Spinal cord (tissue), 10 donors: ENCODE results near the gene SMARCE1. TPM values are rescaled to one million over a fixed set of nuclear protein-coding genes. Genes with fewer than 3 reads are reported as not detected.

ENCODE experiments used
- DNase-seq, 6 donors: peaks; one replicate each; pipeline versions ENCODE4 v3.0.0 to v3.0.0-alpha.2; 2013 to 2015; ENCODE audit warnings: low spot score in 6 of 6, low read depth in 4 of 6
- H3K27ac ChIP-seq: one replicate; pipeline ENCODE4 v1.5.1; 2013; ENCODE audit warnings: low read depth, low read length, control low read depth
- H3K27me3 ChIP-seq: one replicate; pipeline ENCODE4 v1.6.1; 2013; ENCODE audit warnings: low read length; ENCODE audit not compliant: control insufficient read depth, insufficient read depth
- H3K36me3 ChIP-seq: one replicate; pipeline ENCODE4 v1.6.1; 2013; ENCODE audit warnings: low read length; ENCODE audit not compliant: control insufficient read depth, insufficient read depth
- H3K4me1 ChIP-seq: one replicate; pipeline ENCODE4 v1.6.1; 2013; ENCODE audit warnings: low read length; ENCODE audit not compliant: control insufficient read depth, insufficient read depth
- H3K4me3 ChIP-seq: one replicate; pipeline ENCODE4 v1.5.1; 2013; ENCODE audit warnings: low read depth, low read length, control low read depth
- H3K9me3 ChIP-seq: one replicate; pipeline ENCODE4 v1.6.1; 2013; ENCODE audit warnings: low read length; ENCODE audit not compliant: control insufficient read depth, insufficient read depth
- WGBS: methylation state at CpG from one replicate; pipeline ENCODE4 v1.1.5; 2013; ENCODE audit warnings: missing lambda C conversion rate; ENCODE audit not compliant: insufficient coverage; 5-methylcytosine and 5-hydroxymethylcytosine counted together
- long read RNA-seq, 4 donors: transcript quantifications; one replicate each; lab custom pipeline, GENCODE V29; 2026
- polyA plus RNA-seq, 2 donors: library from polyadenylated mRNA; unstranded; fragments of 120-200 nt; gene quantifications; one replicate each; pipeline ENCODE4 v1.2.1, GENCODE V29; 2013; ENCODE audit not compliant: insufficient read length in 2 of 2
- total RNA-seq, 2 donors: library from RNA; depleted of rRNA in 1 of 2; stranded (reverse); fragments of 120-200 nt in 1 of 2; fragments of >200 nt in 1 of 2; gene quantifications; one replicate each; pipeline versions ENCODE4 v1.2.3 to v1.2.4, GENCODE V29; 2013 to 2014
- donor health status: healthy.

The SMARCE1 gene
- total RNA-seq, result 100 to 1,000 TPM in 1 of 2 donors, 10 to 100 TPM in 1; 77.1 to 133 TPM
- 100 to 1,000 TPM; 114 to 128 TPM for polyA plus RNA-seq
- long read RNA-seq, donor 1, full-length matches to known transcripts, result 65 of 71 reads
- long read RNA-seq, donor 1, partial matches to known transcripts, result 6 of 71 reads
- long read RNA-seq, donor 1, other reads (novel, unspliced or antisense), result 0 of 71 reads
- long read RNA-seq, donor 2, full-length matches to known transcripts, result 20 of 20 reads
- long read RNA-seq, donor 2, partial matches to known transcripts, result 0 of 20 reads
- long read RNA-seq, donor 2, other reads (novel, unspliced or antisense), result 0 of 20 reads
- long read RNA-seq, donor 3, full-length matches to known transcripts, result 47 of 47 reads
- long read RNA-seq, donor 3, partial matches to known transcripts, result 0 of 47 reads
- long read RNA-seq, donor 3, other reads (novel, unspliced or antisense), result 0 of 47 reads
- long read RNA-seq, donor 4, full-length matches to known transcripts, result 174 of 243 reads
- long read RNA-seq, donor 4, partial matches to known transcripts, result 69 of 243 reads
- long read RNA-seq, donor 4, other reads (novel, unspliced or antisense), result 0 of 243 reads

DNA sequence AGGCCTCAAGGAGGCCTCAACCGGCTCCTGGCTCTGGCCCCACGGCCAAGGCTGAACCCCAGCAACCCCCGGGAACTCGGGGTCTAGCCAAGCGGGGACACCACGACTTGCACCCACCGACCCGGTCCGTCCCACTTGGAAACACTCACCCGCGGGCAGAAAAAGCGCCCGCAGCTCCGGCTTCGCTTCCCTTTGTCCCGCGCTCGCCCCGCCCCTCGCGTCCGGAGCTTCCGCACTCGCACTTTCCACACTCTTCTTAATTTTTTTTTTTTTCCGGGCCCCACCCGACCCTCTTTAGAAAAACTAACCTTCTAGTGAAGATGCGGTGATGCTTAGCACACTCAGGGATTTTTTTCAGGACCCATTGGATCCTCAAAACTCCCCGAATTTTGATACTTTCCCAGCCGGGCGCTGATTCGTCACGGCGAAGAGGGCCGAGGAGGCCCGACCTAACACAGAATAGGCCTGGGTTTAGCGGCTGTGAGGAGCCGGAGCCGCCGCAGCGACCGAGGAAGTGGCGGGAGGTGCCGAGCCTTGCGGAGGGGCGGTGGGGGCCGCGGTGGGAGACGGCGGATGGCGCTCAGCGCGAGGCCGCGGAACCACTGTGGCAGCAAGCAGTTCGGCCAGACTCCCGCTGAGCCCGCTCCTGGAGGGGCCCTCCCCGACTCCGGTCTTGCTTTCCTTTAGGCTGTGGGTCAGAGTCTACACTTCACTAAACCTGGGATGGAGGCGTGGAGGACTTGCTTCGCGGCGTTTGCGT is at the start of gene SMARCE1:
Gene SMARCE1 (minus strand): TSS at position 195 of the 760 bp plus-strand sequence. CDS start 2,016 bp downstream, outside the sequence.
- under 1% methylated on average over 59 of the region's 64 CpGs for WGBS
- Histone ChIP-seq H3K27ac (peak within 1 kb of the TSS; percentile 91), H3K27me3 (no peaks in the 10 kb centered on the region), H3K4me3 (peak within 1 kb of the TSS; percentile 94), H3K4me1 (peaks cover 5% of the 10 kb centered on the region), H3K36me3 (no peaks in the 10 kb centered on the region), H3K9me3 (no peaks in the 10 kb centered on the region)
- peak; percentile 62 to 94 (median 82) for DNase-seq

DNA sequence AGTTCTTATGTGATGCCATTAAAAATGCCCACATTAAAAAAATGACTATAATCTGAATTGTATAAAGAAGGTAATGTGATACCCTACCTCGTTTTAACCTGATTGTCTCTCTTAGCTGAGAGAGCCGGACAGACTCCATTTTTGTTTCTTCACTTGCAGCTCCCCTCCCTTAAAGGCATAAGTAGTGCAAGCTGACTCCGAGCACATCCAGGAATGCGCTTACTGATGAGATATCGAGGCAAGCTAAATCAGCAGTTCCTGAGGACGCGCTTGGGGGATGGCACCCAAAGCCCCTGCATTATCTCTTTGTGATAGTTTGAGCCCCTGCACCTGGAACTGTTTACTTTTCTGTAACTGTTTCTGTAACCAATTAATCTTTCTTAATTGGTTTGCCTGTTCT is 49.7 kb upstream of the SMARCE1 start:
- 52% methylated on average over 5 of the region's 7 CpGs for WGBS
- H3K27me3 ChIP-seq, result no peaks in the 10 kb centered on the region

DNA sequence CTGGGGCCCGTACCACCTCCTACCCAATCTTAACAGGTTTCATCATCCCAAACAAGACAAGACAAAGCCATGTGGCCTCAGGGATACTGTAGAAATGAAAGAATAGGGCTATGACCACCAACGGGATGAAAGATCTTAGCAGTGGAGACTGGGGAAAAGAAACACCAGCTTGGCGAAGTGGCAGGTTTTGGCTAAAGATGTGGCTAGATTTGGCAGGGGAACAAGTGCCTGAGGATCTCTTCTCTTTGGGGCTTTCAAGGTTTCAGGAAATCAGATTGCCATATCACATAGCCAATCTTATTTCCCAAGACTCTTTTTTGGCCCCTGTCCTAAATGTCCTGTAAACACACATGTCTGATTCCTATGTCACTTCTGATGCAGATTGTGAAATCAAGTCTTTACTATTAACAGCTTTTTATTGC is 49.0 kb upstream of the SMARCE1 start:
- H3K27ac ChIP-seq, result no peak overlapping the region
- no peaks in the 10 kb centered on the region for H3K36me3 ChIP-seq
- H3K27me3 ChIP-seq, result no peaks in the 10 kb centered on the region
- no peak overlapping the region for H3K4me3 ChIP-seq
- 76% methylated on average over 2 of the region's 3 CpGs for WGBS
- H3K9me3 ChIP-seq, result no peaks in the 10 kb centered on the region
- no peak for DNase-seq
- peaks cover 5% of the 10 kb centered on the region for H3K4me1 ChIP-seq

More for the DNA sequence above, 49.7 kb upstream of the SMARCE1 start:
- H3K36me3 ChIP-seq, result no peaks in the 10 kb centered on the region
- H3K4me1 ChIP-seq, result peaks cover 5% of the 10 kb centered on the region
- no peak overlapping the region for H3K4me3 ChIP-seq
- H3K9me3 ChIP-seq, result no peaks in the 10 kb centered on the region
- H3K27ac ChIP-seq, result no peak overlapping the region
- DNase-seq, result peak in 2 of 6 donors; percentile 3 to 61

DNA sequence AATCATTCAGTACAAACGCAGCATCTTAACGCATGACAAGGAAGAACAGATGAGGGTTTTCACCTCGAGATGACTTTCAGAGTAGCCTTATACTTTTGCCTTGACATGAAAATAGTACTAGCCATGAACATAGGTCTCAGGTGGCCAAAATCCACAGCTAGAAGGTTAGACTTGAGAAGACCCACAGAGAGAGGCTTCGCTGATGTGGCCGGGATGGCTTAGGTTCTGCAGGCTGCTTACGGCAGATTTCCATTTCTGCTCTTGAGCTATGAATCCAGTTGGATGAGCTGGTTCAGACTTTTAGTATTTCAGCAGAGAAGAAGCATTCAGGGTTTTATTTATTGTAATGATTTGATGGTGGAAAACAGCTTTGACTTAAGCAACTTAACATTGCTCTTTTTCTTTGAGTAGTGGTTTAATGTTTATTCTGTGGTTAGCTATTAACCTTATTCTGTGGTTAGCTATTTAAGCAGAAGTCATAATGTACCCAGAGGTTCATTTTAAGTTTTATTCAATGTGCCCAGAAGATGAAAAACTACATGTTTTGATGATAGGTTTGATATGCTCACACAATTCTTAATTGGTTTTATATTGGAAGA is 48.4 kb upstream of the SMARCE1 start:
- no peak overlapping the region for H3K4me3 ChIP-seq
- no peaks in the 10 kb centered on the region for H3K27me3 ChIP-seq
- no peak for DNase-seq
- H3K27ac ChIP-seq, result no peak overlapping the region
- H3K36me3 ChIP-seq, result no peaks in the 10 kb centered on the region
- 94% methylated on average over 4 of the region's 6 CpGs for WGBS
- peaks cover 5% of the 10 kb centered on the region for H3K4me1 ChIP-seq
- no peaks in the 10 kb centered on the region for H3K9me3 ChIP-seq

DNA sequence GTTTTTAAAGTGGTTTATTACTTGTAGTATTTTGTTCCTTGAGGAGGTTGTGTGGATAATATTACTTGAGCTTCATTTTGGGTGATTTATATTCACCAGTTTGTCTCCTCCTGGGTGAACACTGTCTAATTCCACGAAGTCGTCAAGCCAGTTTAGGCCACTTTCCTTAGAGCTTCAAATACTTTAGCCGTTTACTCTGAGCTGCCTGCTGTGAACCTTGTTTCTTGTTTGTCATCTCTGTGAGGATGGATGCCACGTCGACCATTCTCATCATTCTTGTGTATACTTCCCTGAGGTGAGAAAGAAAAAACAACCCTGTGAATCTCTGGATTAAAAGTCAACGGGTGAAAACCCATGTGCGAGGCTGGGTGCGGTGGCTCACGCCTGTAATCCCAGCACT is 47.0 kb upstream of the SMARCE1 start:
- no peaks in the 10 kb centered on the region for H3K36me3 ChIP-seq
- H3K27me3 ChIP-seq, result no peaks in the 10 kb centered on the region
- peaks cover 5% of the 10 kb centered on the region for H3K4me1 ChIP-seq
- H3K4me3 ChIP-seq, result no peak overlapping the region
- WGBS, result 72% methylated on average over 7 of the region's 9 CpGs
- no peaks in the 10 kb centered on the region for H3K9me3 ChIP-seq
- DNase-seq, result no peak
- H3K27ac ChIP-seq, result no peak overlapping the region

DNA sequence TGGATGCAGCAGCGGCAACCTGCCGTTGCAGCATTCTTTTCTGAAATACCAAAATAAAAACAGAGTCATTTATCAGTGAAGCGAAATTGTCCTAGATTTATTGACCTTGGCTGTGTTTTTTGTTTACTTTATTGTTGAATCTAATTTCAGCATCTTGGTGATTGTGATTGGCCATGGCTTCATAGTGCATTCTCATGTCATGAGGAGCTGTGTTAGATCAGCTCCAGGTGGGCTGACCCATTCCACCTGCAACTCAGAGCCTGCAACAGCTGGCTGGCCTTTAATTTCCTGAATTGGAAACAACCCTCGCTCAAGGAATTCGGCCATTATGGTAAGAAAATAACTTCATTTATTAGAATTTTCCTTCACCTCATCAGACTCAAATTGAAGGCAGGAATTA is 39.5 kb upstream of the SMARCE1 start:
- H3K36me3 ChIP-seq, result no peaks in the 10 kb centered on the region
- no peaks in the 10 kb centered on the region for H3K4me1 ChIP-seq
- no CpG with 5 or more reads among the region's 5 CpGs for WGBS
- no peaks in the 10 kb centered on the region for H3K27me3 ChIP-seq
- no peak for DNase-seq
- H3K4me3 ChIP-seq, result no peak overlapping the region
- H3K27ac ChIP-seq, result no peak overlapping the region
- no peaks in the 10 kb centered on the region for H3K9me3 ChIP-seq

DNA sequence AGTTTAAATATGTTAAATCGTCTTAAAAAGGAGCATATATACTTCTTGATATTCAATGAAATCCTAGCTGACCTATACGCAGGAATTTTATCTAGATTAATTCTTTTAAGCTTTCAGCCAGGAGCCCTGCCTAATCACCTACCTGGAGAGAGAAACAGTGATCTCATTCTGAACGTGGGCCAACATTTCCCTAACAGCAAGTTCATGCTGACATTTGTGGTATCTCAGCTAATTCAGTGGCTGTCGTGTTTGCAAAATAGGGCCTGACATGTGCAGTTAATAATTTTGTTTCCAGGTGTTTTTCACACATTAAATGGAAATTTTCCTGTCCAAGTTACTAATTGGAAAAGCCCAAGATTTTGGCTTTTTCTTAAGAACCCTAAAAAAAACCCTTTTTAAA is 38.6 kb upstream of the SMARCE1 start:
- H3K27ac ChIP-seq, result no peak overlapping the region
- no peaks in the 10 kb centered on the region for H3K27me3 ChIP-seq
- DNase-seq, result peak in 1 of 6 donors; percentile 36
- H3K9me3 ChIP-seq, result no peaks in the 10 kb centered on the region
- no peaks in the 10 kb centered on the region for H3K4me1 ChIP-seq
- no peak overlapping the region for H3K4me3 ChIP-seq
- 66% methylated on average over 2 of the region's 4 CpGs for WGBS
- H3K36me3 ChIP-seq, result no peaks in the 10 kb centered on the region

DNA sequence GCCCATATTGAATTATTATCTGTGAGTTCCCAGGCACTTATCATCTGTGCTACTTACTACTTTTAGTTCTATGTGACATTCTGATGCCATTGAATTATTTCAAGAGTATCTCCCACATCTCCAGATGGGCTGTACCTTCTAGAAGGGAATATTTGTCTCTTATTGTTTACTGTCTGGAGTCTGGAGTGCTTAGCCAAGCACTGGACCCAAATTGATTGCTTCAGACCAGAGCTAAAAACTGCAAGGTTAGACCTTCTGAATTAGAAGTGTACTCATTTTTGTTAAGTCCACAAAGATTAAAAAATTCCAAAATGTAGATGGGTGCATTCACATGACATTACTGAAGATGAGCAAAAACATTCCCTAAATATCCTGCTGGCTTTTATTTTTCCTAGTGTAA is 33.4 kb upstream of the SMARCE1 start:
- DNase-seq, result no peak
- H3K27ac ChIP-seq, result no peak overlapping the region

DNA sequence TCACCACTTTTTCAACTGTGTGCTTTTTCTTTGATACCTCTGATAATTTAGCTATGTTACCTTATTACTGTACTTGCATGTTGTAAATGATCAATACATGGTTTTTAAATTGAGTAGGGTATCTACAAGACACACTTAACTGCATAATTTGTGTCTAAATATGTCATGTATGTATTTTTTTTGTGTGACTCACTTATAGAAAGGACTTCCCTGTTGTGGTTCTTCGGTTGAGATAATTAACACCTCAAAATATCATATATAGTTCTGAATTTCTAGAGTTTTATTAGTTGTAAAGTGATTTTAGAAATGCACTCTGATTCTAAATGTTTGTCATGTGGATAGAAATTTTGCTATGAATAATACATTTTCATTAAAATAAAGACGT is 31.9 kb upstream of the SMARCE1 start:
- DNase-seq, result no peak
- Histone ChIP-seq H3K4me1 (no peaks in the 10 kb centered on the region), H3K27ac (no peak overlapping the region), H3K27me3 (peaks cover 2% of the 10 kb centered on the region), H3K36me3 (no peaks in the 10 kb centered on the region), H3K9me3 (no peaks in the 10 kb centered on the region), H3K4me3 (no peak overlapping the region)
- WGBS, result no CpG with 5 or more reads among the region's 2 CpGs

More for the DNA sequence above, 33.4 kb upstream of the SMARCE1 start:
- Histone ChIP-seq H3K9me3 (no peaks in the 10 kb centered on the region), H3K4me3 (no peak overlapping the region), H3K27me3 (peaks cover 2% of the 10 kb centered on the region), H3K4me1 (no peaks in the 10 kb centered on the region), H3K36me3 (no peaks in the 10 kb centered on the region)
